SK-N-SH treated with all-trans-retinoic acid at 6 μM for 48 hours (cell line): ENCODE data around the gene TEKTIP1.

ENCODE experiments used
- ARNTL ChIP-seq: fragments of 450-650 bp; formaldehyde crosslinking; IDR thresholded peaks from 2 replicates; pipeline ENCODE4 v1.5.0; 2020; ENCODE audit warnings: low read depth, mild to moderate bottlenecking, moderate library complexity, borderline replicate concordance
- CREB5 ChIP-seq: fragments of 250-450 bp; sonication (Bioruptor Pico); IDR thresholded peaks from 2 replicates; pipeline ENCODE4 v1.5.1; 2020; ENCODE audit warnings: low read depth, mild to moderate bottlenecking, moderate library complexity
- TCF4 ChIP-seq: fragments of 250-450 bp; sonication (Bioruptor Pico); IDR thresholded peaks from 2 replicates; pipeline ENCODE4 v1.8.0; 2021; ENCODE audit warnings: mild to moderate bottlenecking, moderate library complexity, borderline replicate concordance
- ZFP30 ChIP-seq: fragments of 450-650 bp; formaldehyde crosslinking; IDR thresholded peaks from 2 replicates; pipeline ENCODE4 v1.5.0; 2022; ENCODE audit warnings: mild to moderate bottlenecking, moderate library complexity
- ZNF565 ChIP-seq: fragments of 450-650 bp; formaldehyde crosslinking; conservative IDR thresholded peaks from 2 replicates; pipeline ENCODE4 v1.5.0; 2020; ENCODE audit warnings: low read depth, mild to moderate bottlenecking, moderate library complexity
- ZNF8 ChIP-seq: fragments of 450-650 bp; formaldehyde crosslinking; IDR thresholded peaks from 2 replicates; pipeline ENCODE4 v1.5.0; 2020; ENCODE audit warnings: mild to moderate bottlenecking, moderate library complexity

DNA sequence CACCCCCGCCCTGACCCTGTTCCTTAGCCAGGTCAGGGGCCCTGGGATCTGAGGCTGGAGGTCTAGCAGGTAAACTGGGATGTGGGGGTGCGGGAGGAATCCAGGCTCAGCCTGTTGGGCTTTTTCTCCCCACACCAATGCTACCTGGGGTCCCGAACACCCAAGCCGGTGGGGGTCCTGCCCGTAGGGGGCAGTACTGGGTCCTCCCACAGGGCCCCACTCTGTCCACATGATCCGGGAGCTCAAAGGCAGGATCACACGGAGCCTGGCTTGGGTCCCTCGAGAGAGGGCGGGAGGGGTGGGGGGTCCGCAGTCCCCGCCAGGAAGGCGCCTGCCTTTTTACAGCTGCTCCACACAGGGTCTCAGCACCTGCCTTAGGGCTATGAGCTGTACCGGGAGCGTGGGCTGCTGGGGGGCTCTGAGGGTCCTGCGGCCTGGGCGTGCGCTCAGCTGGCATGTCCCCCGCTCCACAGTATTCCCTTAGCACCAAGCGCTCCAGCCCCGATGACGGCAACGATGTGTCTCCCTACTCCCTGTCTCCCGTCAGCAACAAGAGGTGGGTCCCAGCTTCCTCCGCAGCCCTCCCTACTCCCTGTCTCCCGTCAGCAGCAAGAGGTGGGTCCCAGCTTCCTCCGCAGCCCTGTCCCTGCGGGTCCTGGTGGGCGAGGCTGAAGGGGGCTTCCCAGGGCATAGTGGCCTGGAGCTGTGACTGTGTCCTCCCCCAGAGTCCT, 12.3 kb upstream of the TEKTIP1 start:
- TF ChIP-seq ZNF565 (CRISPR knock-in tag) = no peak
- TF ChIP-seq ARNTL (CRISPR knock-in tag) = no peak
- no peak for TF ChIP-seq TCF4 (CRISPR knock-in tag)
- no peak for TF ChIP-seq CREB5 (CRISPR knock-in tag)
- no peak for TF ChIP-seq ZFP30 (CRISPR knock-in tag)
- no peak for TF ChIP-seq ZNF8 (CRISPR knock-in tag)
